ENCODE measurements around the gene STK24. TPM values are rescaled to one million over a fixed set of nuclear protein-coding genes. Genes with fewer than 3 reads are reported as not detected.

STK24 gene
- total RNA-seq, 1 donor from 2014 or later = 92.3 TPM

- no peak overlapping the region for H3K4me3 Mint-ChIP-seq (ENCODE audit: unreplicated experiment)
- peaks cover 23% of the 10 kb centered on the region for H3K4me1 Mint-ChIP-seq (ENCODE audit: unreplicated experiment)
- no peak overlapping the region for H3K27ac Mint-ChIP-seq (ENCODE audit: unreplicated experiment)
- H3K36me3 Mint-ChIP-seq (ENCODE audit: low read depth, unreplicated experiment) = peaks cover 37% of the 10 kb centered on the region
- H3K27me3 Mint-ChIP-seq (ENCODE audit: unreplicated experiment) = peaks cover 25% of the 10 kb centered on the region
- no peaks in the 10 kb centered on the region for H3K9me3 Mint-ChIP-seq (ENCODE audit: unreplicated experiment)
- TF ChIP-seq, protein P1, sequence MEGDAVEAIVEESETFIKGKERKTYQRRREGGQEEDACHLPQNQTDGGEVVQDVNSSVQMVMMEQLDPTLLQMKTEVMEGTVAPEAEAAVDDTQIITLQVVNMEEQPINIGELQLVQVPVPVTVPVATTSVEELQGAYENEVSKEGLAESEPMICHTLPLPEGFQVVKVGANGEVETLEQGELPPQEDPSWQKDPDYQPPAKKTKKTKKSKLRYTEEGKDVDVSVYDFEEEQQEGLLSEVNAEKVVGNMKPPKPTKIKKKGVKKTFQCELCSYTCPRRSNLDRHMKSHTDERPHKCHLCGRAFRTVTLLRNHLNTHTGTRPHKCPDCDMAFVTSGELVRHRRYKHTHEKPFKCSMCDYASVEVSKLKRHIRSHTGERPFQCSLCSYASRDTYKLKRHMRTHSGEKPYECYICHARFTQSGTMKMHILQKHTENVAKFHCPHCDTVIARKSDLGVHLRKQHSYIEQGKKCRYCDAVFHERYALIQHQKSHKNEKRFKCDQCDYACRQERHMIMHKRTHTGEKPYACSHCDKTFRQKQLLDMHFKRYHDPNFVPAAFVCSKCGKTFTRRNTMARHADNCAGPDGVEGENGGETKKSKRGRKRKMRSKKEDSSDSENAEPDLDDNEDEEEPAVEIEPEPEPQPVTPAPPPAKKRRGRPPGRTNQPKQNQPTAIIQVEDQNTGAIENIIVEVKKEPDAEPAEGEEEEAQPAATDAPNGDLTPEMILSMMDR (IDR thresholded peaks at IDR 0.05; ENCODE audit: unreplicated experiment) = no peak
- no peak for DNase-seq (ENCODE audit: low spot score)
These were observed 130.7 kb downstream of the STK24 start for GRCh38 chr13:98446234-98446621.

DNA sequence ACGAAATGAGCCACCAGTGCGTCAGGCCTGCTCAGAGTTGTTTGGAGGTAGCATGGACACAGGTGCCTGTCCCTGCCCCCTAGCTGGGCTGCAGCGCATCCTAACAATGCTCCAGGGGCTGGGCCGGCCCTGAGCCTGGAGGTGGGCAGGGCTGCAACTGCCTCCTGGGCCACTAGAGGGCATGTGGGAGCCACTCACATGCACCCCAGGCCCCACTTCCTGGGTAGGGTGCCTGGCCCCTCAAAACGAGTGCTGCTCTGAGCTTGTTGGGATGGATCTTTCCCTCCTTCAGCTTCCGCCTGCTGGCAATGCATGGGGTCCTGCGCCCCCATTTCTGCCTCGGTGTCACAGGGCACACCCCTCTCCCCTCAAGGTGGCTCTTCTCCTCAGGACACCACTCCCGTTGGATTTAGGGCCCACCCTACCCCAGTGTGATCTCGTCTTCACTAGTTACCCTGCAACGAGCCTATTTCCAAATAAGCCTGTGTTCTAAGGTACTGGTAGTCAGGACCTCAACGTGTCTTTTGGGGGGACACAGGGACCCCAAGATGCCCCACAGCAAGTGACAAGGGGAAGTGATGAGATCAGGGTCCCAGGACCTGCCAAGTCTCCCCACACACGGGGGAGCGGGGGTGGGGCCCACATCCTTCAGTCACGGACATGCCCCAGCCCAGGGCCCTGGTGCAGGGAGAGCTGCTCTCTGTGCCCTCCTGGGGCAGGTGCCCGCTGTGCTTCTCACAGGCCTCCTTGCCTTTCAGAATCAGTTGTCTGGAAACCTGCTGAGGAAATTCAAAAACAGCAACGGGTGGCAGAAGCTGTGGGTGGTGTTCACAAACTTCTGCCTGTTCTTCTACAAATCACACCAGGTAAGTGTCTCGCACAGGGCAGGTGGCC is 131.3 kb downstream of the STK24 start:
- Mint-ChIP-seq H3K9me3 (ENCODE audit: unreplicated experiment) (no peaks in the 10 kb centered on the region), H3K4me1 (ENCODE audit: unreplicated experiment) (peaks cover 17% of the 10 kb centered on the region), H3K27ac (ENCODE audit: unreplicated experiment) (peak overlapping the region; percentile 52), H3K27me3 (ENCODE audit: unreplicated experiment) (peaks cover 25% of the 10 kb centered on the region), H3K36me3 (ENCODE audit: low read depth, unreplicated experiment) (peaks cover 37% of the 10 kb centered on the region), H3K4me3 (ENCODE audit: unreplicated experiment) (no peak overlapping the region)
- TF ChIP-seq, protein P1 (IDR thresholded peaks at IDR 0.05; ENCODE audit: unreplicated experiment) = peak; percentile 90
- DNase-seq (ENCODE audit: low spot score) = peak; percentile 78

DNA sequence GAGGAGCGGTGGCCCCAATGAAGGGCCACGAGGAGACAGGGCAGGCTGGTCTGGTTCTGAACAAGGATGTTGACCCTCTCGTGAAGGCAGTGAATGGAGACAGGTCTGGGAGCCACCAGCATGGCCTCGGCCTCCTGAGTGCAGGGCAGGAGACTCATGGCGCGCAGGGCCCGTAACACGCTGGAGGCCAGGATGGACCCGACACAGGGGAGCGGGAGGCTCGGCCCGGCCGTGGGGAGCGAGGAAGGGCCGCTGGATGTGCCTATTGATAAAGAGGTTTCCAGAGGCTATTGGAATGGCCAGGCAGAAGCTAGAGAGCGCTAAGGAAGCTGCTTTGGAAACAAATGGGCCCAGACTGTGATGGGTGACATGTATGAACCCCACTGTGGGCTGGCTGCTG is 132.5 kb downstream of the STK24 start:
- Mint-ChIP-seq H3K36me3 (ENCODE audit: low read depth, unreplicated experiment) (peaks cover 44% of the 10 kb centered on the region), H3K27me3 (ENCODE audit: unreplicated experiment) (peaks cover 27% of the 10 kb centered on the region), H3K4me3 (ENCODE audit: unreplicated experiment) (no peak overlapping the region), H3K4me1 (ENCODE audit: unreplicated experiment) (peaks cover 10% of the 10 kb centered on the region), H3K9me3 (ENCODE audit: unreplicated experiment) (no peaks in the 10 kb centered on the region), H3K27ac (ENCODE audit: unreplicated experiment) (no peak overlapping the region)
- no peak for DNase-seq (ENCODE audit: low spot score)
- TF ChIP-seq, protein P1 (IDR thresholded peaks at IDR 0.05; ENCODE audit: unreplicated experiment) = no peak

DNA sequence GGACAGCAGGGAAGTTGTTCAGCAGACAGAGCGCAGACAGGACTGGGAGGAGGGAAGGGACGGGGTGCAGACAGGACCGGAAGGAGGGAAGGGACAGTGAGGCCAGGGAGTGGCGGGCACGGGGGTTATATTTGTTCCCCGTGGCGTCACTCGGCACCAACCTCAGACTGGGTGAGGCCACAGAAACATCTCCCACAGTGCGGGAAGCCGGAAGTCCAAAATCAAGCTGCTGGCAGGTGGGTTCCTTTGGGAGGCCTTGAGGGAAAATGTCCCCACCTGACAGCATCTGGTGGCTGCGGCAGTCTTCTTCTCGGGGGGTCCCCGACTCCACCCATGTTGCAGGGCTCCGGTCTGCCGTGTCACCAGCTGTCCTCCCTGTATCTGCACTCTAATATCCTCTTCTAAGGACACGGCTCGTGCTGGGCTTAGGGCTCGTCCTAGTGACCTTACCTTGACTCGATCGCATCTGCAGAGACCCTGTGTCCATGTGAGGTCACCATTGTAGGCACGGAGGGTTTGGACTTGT is 133.0 kb downstream of the STK24 start:
- Mint-ChIP-seq H3K4me3 (ENCODE audit: unreplicated experiment) (no peak overlapping the region), H3K36me3 (ENCODE audit: low read depth, unreplicated experiment) (peaks cover 41% of the 10 kb centered on the region), H3K27ac (ENCODE audit: unreplicated experiment) (peak overlapping the region; percentile 36), H3K9me3 (ENCODE audit: unreplicated experiment) (no peaks in the 10 kb centered on the region), H3K4me1 (ENCODE audit: unreplicated experiment) (peaks cover 8% of the 10 kb centered on the region), H3K27me3 (ENCODE audit: unreplicated experiment) (peaks cover 23% of the 10 kb centered on the region)
- TF ChIP-seq, protein P1 (IDR thresholded peaks at IDR 0.05; ENCODE audit: unreplicated experiment) = no peak
- DNase-seq (ENCODE audit: low spot score) = no peak

DNA sequence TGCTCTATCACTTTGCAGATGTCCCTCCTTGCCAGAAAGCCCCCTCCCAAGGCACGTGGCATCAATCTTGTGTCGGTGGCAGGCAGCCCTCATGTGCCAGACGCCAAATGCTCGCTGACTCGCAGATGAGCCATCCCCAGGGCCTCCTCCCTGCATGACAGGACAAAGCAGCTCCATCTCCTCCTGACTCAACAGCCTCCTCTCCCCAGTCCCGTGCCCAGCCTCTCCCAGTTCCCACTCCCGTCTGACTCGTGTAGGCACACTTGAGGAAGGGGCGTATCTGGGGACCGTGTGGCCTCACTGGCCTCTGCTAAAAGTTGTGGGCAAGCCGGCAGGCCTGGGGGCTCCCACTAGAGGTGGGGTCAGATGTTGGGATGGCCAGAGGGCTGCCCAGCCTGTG is 133.6 kb downstream of the STK24 start:
- Mint-ChIP-seq H3K27ac (ENCODE audit: unreplicated experiment) (peak overlapping the region; percentile 36), H3K4me3 (ENCODE audit: unreplicated experiment) (no peak overlapping the region), H3K36me3 (ENCODE audit: low read depth, unreplicated experiment) (peaks cover 39% of the 10 kb centered on the region), H3K27me3 (ENCODE audit: unreplicated experiment) (peaks cover 23% of the 10 kb centered on the region), H3K9me3 (ENCODE audit: unreplicated experiment) (no peaks in the 10 kb centered on the region), H3K4me1 (ENCODE audit: unreplicated experiment) (peaks cover 8% of the 10 kb centered on the region)
- TF ChIP-seq, protein P1 (IDR thresholded peaks at IDR 0.05; ENCODE audit: unreplicated experiment) = no peak
- no peak for DNase-seq (ENCODE audit: low spot score)

Data from endothelial cell (in vitro differentiated cells).